Measurements from ENCODE around the gene PADI3. TPM values are rescaled to one million over a fixed set of nuclear protein-coding genes. Genes with fewer than 3 reads are reported as not detected.

Gene PADI3
- total RNA-seq, 2 donors from 2014 or later: 0.18 to 1.2 TPM

GRCh38 chr1:17293681-17294425, 45.0 kb downstream of the PADI3 start:
- Histone ChIP-seq H3K36me3 (no peaks in the 10 kb centered on the region), H3K4me3 (no peak overlapping the region), H3K9me3 (no peaks in the 10 kb centered on the region), H3K4me1 (replicated peaks) (peaks cover 8% of the 10 kb centered on the region), H3K27me3 (replicated peaks; ENCODE audit: insufficient read depth) (no peaks in the 10 kb centered on the region), H3K27ac (no peak overlapping the region)
- intact Hi-C loops (cut with DNase I): no loop called here
- DNase-seq (ENCODE audit: low spot score): no peak
- no peak for TF ChIP-seq POLR2A (IDR thresholded peaks at IDR 0.05)
- no peak for TF ChIP-seq POLR2AphosphoS5 (IDR thresholded peaks at IDR 0.05)
- no peak for TF ChIP-seq CTCF (IDR thresholded peaks at IDR 0.05)
- 54% methylated on average over 14 of the region's 14 CpGs for WGBS

- DNase-seq (ENCODE audit: low spot score): no peak
- no peak for TF ChIP-seq POLR2AphosphoS5 (IDR thresholded peaks at IDR 0.05)
- TF ChIP-seq POLR2A (IDR thresholded peaks at IDR 0.05): no peak
- TF ChIP-seq CTCF (IDR thresholded peaks at IDR 0.05): no peak
- WGBS: 40% methylated on average over 4 of the region's 4 CpGs
- Histone ChIP-seq H3K27me3 (replicated peaks; ENCODE audit: insufficient read depth) (no peaks in the 10 kb centered on the region), H3K27ac (no peak overlapping the region), H3K4me3 (no peak overlapping the region), H3K36me3 (no peaks in the 10 kb centered on the region), H3K9me3 (no peaks in the 10 kb centered on the region), H3K4me1 (replicated peaks) (peaks cover 8% of the 10 kb centered on the region)
- intact Hi-C loops (cut with DNase I): no loop called here
Measured at GRCh38 chr1:17295292-17295691, 46.4 kb downstream of the PADI3 start.

- intact Hi-C loops (cut with DNase I): no loop called here
- WGBS: 81% methylated on average over 5 of the region's 5 CpGs
Measured at GRCh38 chr1:17296086-17296485, 47.2 kb downstream of the PADI3 start.

GRCh38 chr1:17297991-17298390, 49.1 kb downstream of the PADI3 start:
- peak; percentile 94 for TF ChIP-seq POLR2AphosphoS5 (IDR thresholded peaks at IDR 0.05)
- TF ChIP-seq CTCF (IDR thresholded peaks at IDR 0.05): no peak
- no peak for TF ChIP-seq POLR2A (IDR thresholded peaks at IDR 0.05)
- intact Hi-C loops (cut with DNase I): no loop called here
- Histone ChIP-seq H3K9me3 (no peaks in the 10 kb centered on the region), H3K4me3 (no peak overlapping the region), H3K36me3 (no peaks in the 10 kb centered on the region), H3K4me1 (replicated peaks) (peaks cover 8% of the 10 kb centered on the region), H3K27ac (no peak overlapping the region), H3K27me3 (replicated peaks; ENCODE audit: insufficient read depth) (no peaks in the 10 kb centered on the region)
- 20% methylated on average over 7 of the region's 7 CpGs for WGBS
- DNase-seq (ENCODE audit: low spot score): peak; percentile 86

More at GRCh38 chr1:17296086-17296485, 47.2 kb downstream of the PADI3 start:
- H3K9me3 ChIP-seq: no peaks in the 10 kb centered on the region
- no peaks in the 10 kb centered on the region for H3K36me3 ChIP-seq
- H3K27ac ChIP-seq: no peak overlapping the region
- H3K27me3 ChIP-seq (replicated peaks; ENCODE audit: insufficient read depth): no peaks in the 10 kb centered on the region
- no peak for TF ChIP-seq CTCF (IDR thresholded peaks at IDR 0.05)
- no peak for TF ChIP-seq POLR2A (IDR thresholded peaks at IDR 0.05)
- TF ChIP-seq POLR2AphosphoS5 (IDR thresholded peaks at IDR 0.05): no peak
- H3K4me1 ChIP-seq (replicated peaks): peaks cover 8% of the 10 kb centered on the region
- no peak overlapping the region for H3K4me3 ChIP-seq
- no peak for DNase-seq (ENCODE audit: low spot score)

- H3K9me3 ChIP-seq: no peaks in the 10 kb centered on the region
- no peak overlapping the region for H3K27ac ChIP-seq
- WGBS: 85% methylated on average over 5 of the region's 5 CpGs
- no peaks in the 10 kb centered on the region for H3K36me3 ChIP-seq
- H3K4me3 ChIP-seq: no peak overlapping the region
- intact Hi-C loops (cut with DNase I): no loop called here
- H3K27me3 ChIP-seq (replicated peaks; ENCODE audit: insufficient read depth): no peaks in the 10 kb centered on the region
- peaks cover 8% of the 10 kb centered on the region for H3K4me1 ChIP-seq (replicated peaks)
- no peak for TF ChIP-seq POLR2AphosphoS5 (IDR thresholded peaks at IDR 0.05)
- no peak for TF ChIP-seq POLR2A (IDR thresholded peaks at IDR 0.05)
- TF ChIP-seq CTCF (IDR thresholded peaks at IDR 0.05): no peak
- DNase-seq (ENCODE audit: low spot score): no peak
Measured at GRCh38 chr1:17301767-17302166, 52.9 kb downstream of the PADI3 start.
